GM12878 (cell line): ENCODE measurements around the gene SHQ1. TPM values are rescaled to one million over a fixed set of nuclear protein-coding genes. Genes with fewer than 3 reads are reported as not detected.

ENCODE experiments used
- ATAC-seq: fragments of 200-7000 bp; cut with Tn5 transposase; 3 replicates; pipeline ENCODE4 v1.9.1; 2020; ENCODE audit warnings: mild to moderate bottlenecking, moderate library complexity
- BruUV-seq: library from RNA; stranded (reverse); fragments of 400-500 nt; replicated peaks from 2 replicates; lab custom pipeline; 2021; lab: Mats Ljungman, UMichigan
- CTCF ChIA-PET: fragments of 300-600 bp; sonication (Branson Sonifier 250); formaldehyde crosslinking; extraction: SDS; loops from one replicate; lab custom pipeline; 2021; ENCODE audit warnings: inconsistent platforms; lab: Yijun Ruan, JAX
- POLR2A ChIA-PET: fragments of 350-600 bp; formaldehyde crosslinking; extraction: SDS; loops from one replicate; lab custom pipeline; 2021; ENCODE audit warnings: inconsistent platforms; lab: Charles Lee
- RAD21 ChIA-PET: fragments of 300-600 bp; sonication (Branson Sonifier 250); formaldehyde crosslinking; loops from one replicate; lab custom pipeline; 2023; ENCODE audit warnings: antibody characterized with exemption; ENCODE audit not compliant: unreplicated experiment; lab: Charles Lee
- SMC1A ChIA-PET: fragments of 300-600 bp; sonication (Branson Sonifier 250); formaldehyde crosslinking; loops from one replicate; lab custom pipeline; 2023; ENCODE audit not compliant: unreplicated experiment, uncharacterized antibody; lab: Charles Lee
- DNase-seq: peaks from one replicate; pipeline ENCODE4 v3.0.0-alpha.2; 2011; ENCODE audit warnings: low read depth, low spot score
- FAIRE-seq: peaks from 3 replicates; lab custom pipeline; 2011; peaks lifted over from hg19 to GRCh38; lab: Jason Lieb, UNC
- H2AFZ ChIP-seq: 2 replicates; pipeline ENCODE4 v1.6.0; 2011; ENCODE audit warnings: low read depth, low read length, control low read depth; ENCODE audit not compliant: control insufficient read depth
- H3K27ac ChIP-seq: 2 replicates; pipeline ENCODE4 v1.5.1; 2011; ENCODE audit warnings: control low read depth; ENCODE audit not compliant: control insufficient read depth, insufficient read depth
- H3K27me3 ChIP-seq, 2 experiments: replicated peaks in 1 of 2; 2 replicates each; pipeline versions ENCODE4 v1.6.0 to v1.6.1; 2011; ENCODE audit warnings: low read length in 1 of 2; ENCODE audit not compliant: control insufficient read depth in 2 of 2, insufficient read depth in 2 of 2
- H3K36me3 ChIP-seq, 2 experiments: 2 replicates each; pipeline ENCODE4 v1.5.1; 2011; ENCODE audit warnings: low read length in 1 of 2; ENCODE audit not compliant: control insufficient read depth in 2 of 2, insufficient read depth in 2 of 2
- H3K4me1 ChIP-seq: 2 replicates; pipeline ENCODE4 v1.6.1; 2011; ENCODE audit warnings: mild to moderate bottlenecking, low read length, moderate library complexity, mixed read lengths; ENCODE audit not compliant: control insufficient read depth, insufficient read depth
- H3K4me2 ChIP-seq: 2 replicates; pipeline ENCODE4 v1.6.0; 2011; ENCODE audit warnings: control low read depth; ENCODE audit not compliant: control insufficient read depth, insufficient read depth
- H3K4me3 ChIP-seq: fragments of 200-600 bp; sonication (generic); 2 replicates; pipeline ENCODE4 v1.5.1; 2016
- H3K79me2 ChIP-seq: 2 replicates; pipeline ENCODE4 v1.6.0; 2011; ENCODE audit warnings: low read length; ENCODE audit not compliant: control insufficient read depth, insufficient read depth
- H3K9ac ChIP-seq: 2 replicates; pipeline ENCODE4 v1.8.0; 2011; ENCODE audit warnings: low read length, control low read depth, mixed read lengths; ENCODE audit not compliant: control insufficient read depth, insufficient read depth
- H3K9me3 ChIP-seq: replicated peaks from 3 replicates; pipeline ENCODE4 v1.5.1; 2011; ENCODE audit warnings: mild to moderate bottlenecking, low read length; ENCODE audit not compliant: control insufficient read depth, insufficient read depth
- H4K20me1 ChIP-seq: 2 replicates; pipeline ENCODE4 v1.6.0; 2011; ENCODE audit not compliant: control insufficient read depth, insufficient read depth
- ATF3 ChIP-seq: IDR thresholded peaks from 2 replicates; pipeline ENCODE4 v1.6.1; 2011; ENCODE audit warnings: low read depth, mild to moderate bottlenecking, low read length, moderate library complexity, borderline replicate concordance; ENCODE audit errors: extremely low read depth
- EP300 ChIP-seq, 2 experiments: fragments of 150-350 bp in 1 of 2; IDR thresholded peaks; 2 replicates each; pipeline ENCODE4 v1.6.1; 2011 to 2012; ENCODE audit warnings: low read depth in 2 of 2, low read length in 2 of 2, borderline replicate concordance in 1 of 2, improper control_type of control experiment in 1 of 2, inconsistent platforms in 1 of 2; ENCODE audit not compliant: control insufficient read depth in 1 of 2
- ESRRA ChIP-seq: IDR thresholded peaks from 2 replicates; pipeline ENCODE4 v1.6.1; 2012; ENCODE audit warnings: mild to moderate bottlenecking, low read length, improper control_type of control experiment
- HDAC2 ChIP-seq: fragments of 200-600 bp; sonication (generic); IDR thresholded peaks from 2 replicates; pipeline ENCODE4 v1.6.1; 2017
- IKZF2 ChIP-seq, 2 experiments: fragments of 450-650 bp; IDR thresholded peaks; 2 replicates each; pipeline ENCODE4 v1.6.1; 2017; ENCODE audit warnings: mild to moderate bottlenecking in 2 of 2, moderate library complexity in 2 of 2
- KAT2A ChIP-seq: conservative IDR thresholded peaks from 2 replicates; pipeline ENCODE4 v1.6.1; 2011; ENCODE audit warnings: low read depth, low read length; ENCODE audit not compliant: control insufficient read depth
- LARP7 ChIP-seq: fragments of 450-650 bp; IDR thresholded peaks from 2 replicates; pipeline ENCODE4 v1.6.1; 2017; ENCODE audit warnings: mild to moderate bottlenecking
- RUNX3 ChIP-seq: IDR thresholded peaks from 2 replicates; pipeline ENCODE4 v1.6.1; 2012; ENCODE audit warnings: low read length, inconsistent platforms
- SIN3A ChIP-seq: IDR thresholded peaks from 2 replicates; pipeline ENCODE4 v1.6.1; 2012; ENCODE audit warnings: low read depth, low read length, improper control_type of control experiment
- SRF ChIP-seq, 2 experiments: IDR thresholded peaks; 2 replicates each; pipeline ENCODE4 v1.6.1; 2011; ENCODE audit warnings: low read depth in 2 of 2, low read length in 2 of 2, mild to moderate bottlenecking in 1 of 2, moderate library complexity in 1 of 2
- STAT1 ChIP-seq: fragments of 450-650 bp; conservative IDR thresholded peaks from 2 replicates; pipeline ENCODE4 v1.6.1; 2014; ENCODE audit warnings: antibody characterized with exemption, mild to moderate bottlenecking
- ZBTB4 ChIP-seq: fragments of 450-650 bp; formaldehyde crosslinking; IDR thresholded peaks from 2 replicates; pipeline ENCODE4 v1.4.0; 2022; ENCODE audit warnings: mild to moderate bottlenecking, moderate library complexity
- WGBS: methylation state at CpG from one replicate; pipeline ENCODE4 v1.1.6; 2016; ENCODE audit warnings: low lambda C conversion rate; ENCODE audit not compliant: insufficient replicate concordance, insufficient coverage; ENCODE audit errors: missing lambda C conversion rate; 5-methylcytosine and 5-hydroxymethylcytosine counted together
- in situ Hi-C: fragments of 300-500 bp; cut with MboI; formaldehyde crosslinking; loops from 9 replicates; pipeline ENCODE4 v1.14.3; 2018; ENCODE audit warnings: mixed read lengths
- intact Hi-C: fragments of 100-400 bp; cut with micrococcal nuclease; formaldehyde crosslinking; loops from one replicate; pipeline ENCODE4 v1.14.2; 2022; ENCODE audit not compliant: unreplicated experiment
- polyA plus RNA-seq, 11 experiments: library from polyadenylated mRNA; depleted of rRNA in 4 of 11; unstranded in 6 of 11; stranded (reverse) in 5 of 11; fragments of >200 nt; fragmentation: Nextera tagmentation in 4 of 11; fragmentation: Illumina TruSeq in 1 of 11; extraction: Ambion mirVana in 4 of 11; extraction: Trizol in 1 of 11; gene quantifications; 1 replicate in 1 of 11; 2 replicates in 10 of 11; pipeline versions ENCODE4 v1.2.1 to v1.2.3, GENCODE V29; 2011 to 2016; ENCODE audit warnings: inconsistent platforms in 2 of 11, missing spikeins in 2 of 11, low read depth in 1 of 11
- total RNA-seq, 4 experiments: library from RNA; depleted of rRNA in 3 of 4; stranded (reverse); fragments of >200 nt in 3 of 4; fragmentation: Illumina TruSeq in 1 of 4; extraction: Trizol in 1 of 4; gene quantifications; 2 replicates each; pipeline versions ENCODE4 v1.2.1 to v1.2.3, GENCODE V29; 2013 to 2021

Gene SHQ1
- total and polyA plus RNA-seq, 10 of the 15 experiments (the other 5 are each of a cell fraction or from before 2014, with no cell fraction given) = 12.6 to 51.7 (median 24.5) TPM

- TF ChIP-seq EP300 (IDR thresholded peaks at IDR 0.05; ENCODE audit: borderline replicate concordance in 1 of 2, control insufficient read depth in 1 of 2, low read depth in 2 of 2, low read length in 2 of 2) = no peak
- no peak for TF ChIP-seq SRF (IDR thresholded peaks at IDR 0.05; ENCODE audit: low read depth in 2 of 2, low read length in 2 of 2)
- no peak for TF ChIP-seq ATF3
- TF ChIP-seq ESRRA = no peak
- TF ChIP-seq SIN3A = no peak
Measured at GRCh38 chr3:72728958-72729467, 119.2 kb downstream of the SHQ1 start (continued).

- no peaks in the 10 kb centered on the region for H3K36me3 ChIP-seq
- RAD21 ChIA-PET = no interaction called here
- H3K9me3 ChIP-seq = peaks cover 3% of the 10 kb centered on the region; the same call in 1 of the 3 replicates
- no peak for ATAC-seq
- no peak overlapping the region for H3K4me3 ChIP-seq
- no peak for DNase-seq
- POLR2A ChIA-PET = no interaction called here
- no TSS peak for BruUV-seq
- FAIRE-seq = no peak
- no peak overlapping the region for H3K4me2 ChIP-seq
- in situ Hi-C loops (no loop called here), intact Hi-C loops (no loop called here)
- H4K20me1 ChIP-seq = no peaks in the 10 kb centered on the region
- SMC1A ChIA-PET = no interaction called here
- peaks cover 3% of the 10 kb centered on the region; the same call in 1 of the 2 replicates for H3K4me1 ChIP-seq
- CTCF ChIA-PET = no interaction called here
- 32% methylated on average over 6 of the region's 6 CpGs for WGBS
- no peaks in the 10 kb centered on the region for H3K27me3 ChIP-seq
- H2AFZ ChIP-seq = no peak overlapping the region
- H3K9ac ChIP-seq = no peak overlapping the region
- no peak overlapping the region for H3K27ac ChIP-seq
- no peaks in the 10 kb centered on the region for H3K79me2 ChIP-seq
- no peak for TF ChIP-seq RUNX3
- no peak for TF ChIP-seq EP300 (IDR thresholded peaks at IDR 0.05; ENCODE audit: borderline replicate concordance in 1 of 2, control insufficient read depth in 1 of 2, low read depth in 2 of 2, low read length in 2 of 2)
- TF ChIP-seq STAT1 = no peak
- no peak for TF ChIP-seq LARP7
- no peak for TF ChIP-seq ZBTB4 (CRISPR knock-in tag)
- no peak for TF ChIP-seq HDAC2
- TF ChIP-seq KAT2A = no peak
- no peak for TF ChIP-seq IKZF2 (IDR thresholded peaks at IDR 0.05)
Measured at GRCh38 chr3:72728329-72728889, 119.8 kb downstream of the SHQ1 start.
